Type B pancreatic cell (in vitro differentiated cells): Measurements from ENCODE around the gene TADA2B. TPM values are rescaled to one million over a fixed set of nuclear protein-coding genes. Genes with fewer than 3 reads are reported as not detected.
"Not testable (repeated sequence)": the region's sequence is repeated elsewhere in the genome, so short reads cannot be mapped to it uniquely, and the experiment has no call there.

Experiments
- DNase-seq: peaks from one replicate; pipeline ENCODE4 v3.0.0; 2021; ENCODE audit warnings: mixed read lengths; ENCODE audit not compliant: unreplicated experiment; ENCODE audit errors: extremely low spot score
- H3K27ac Mint-ChIP-seq: 2 replicates; pipeline ENCODE4 v1.8.0; 2021; ENCODE audit warnings: mild to moderate bottlenecking, mixed read lengths
- H3K27me3 Mint-ChIP-seq: 2 replicates; pipeline ENCODE4 v1.8.0; 2021; ENCODE audit warnings: mixed read lengths
- H3K36me3 Mint-ChIP-seq: 2 replicates; pipeline ENCODE4 v1.8.0; 2021; ENCODE audit warnings: mixed read lengths
- H3K4me1 Mint-ChIP-seq: one replicate; pipeline ENCODE4 v1.8.0; 2021; ENCODE audit warnings: mixed read lengths; ENCODE audit not compliant: unreplicated experiment
- H3K4me3 Mint-ChIP-seq: 2 replicates; pipeline ENCODE4 v1.8.0; 2021; ENCODE audit warnings: mild to moderate bottlenecking, mixed read lengths
- H3K9me3 Mint-ChIP-seq: 2 replicates; pipeline ENCODE4 v1.8.0; 2021; ENCODE audit warnings: mixed read lengths
- total RNA-seq: library from RNA; stranded (reverse); gene quantifications from 2 replicates; pipeline ENCODE4 v1.2.1, GENCODE V29; 2021; ENCODE audit warnings: low replicate concordance
- TF ChIP-seq, protein P1 (sequence below): fragments of 200-600 bp; sonication (generic); conservative IDR thresholded peaks from 2 replicates; pipeline ENCODE4 v1.5.0; 2021; ENCODE audit warnings: antibody characterized with exemption, mild to moderate bottlenecking

TADA2B gene
- total RNA-seq, 1 donor from 2014 or later = 21.7 TPM

DNA sequence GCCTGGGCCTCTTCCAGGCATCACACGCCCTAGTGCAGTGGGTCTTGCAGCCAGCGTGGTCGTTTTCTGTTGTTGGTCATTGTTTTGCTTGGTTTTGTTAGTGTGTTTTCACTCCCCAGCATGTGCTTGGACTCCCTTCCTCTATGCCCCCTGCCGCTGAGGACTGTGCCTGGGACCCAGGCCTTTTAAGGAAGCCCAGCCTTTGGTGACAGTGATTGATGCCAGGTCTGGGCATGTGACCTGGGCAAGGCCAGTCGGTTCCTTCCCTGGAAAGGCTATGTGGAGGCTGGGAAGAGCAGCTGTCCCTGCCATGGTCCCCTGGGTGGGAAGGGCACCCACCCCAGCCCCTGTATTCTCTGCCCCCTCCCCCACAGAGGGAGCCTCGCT lies 33.5 kb downstream of the TADA2B start:
- TF ChIP-seq, protein P1, sequence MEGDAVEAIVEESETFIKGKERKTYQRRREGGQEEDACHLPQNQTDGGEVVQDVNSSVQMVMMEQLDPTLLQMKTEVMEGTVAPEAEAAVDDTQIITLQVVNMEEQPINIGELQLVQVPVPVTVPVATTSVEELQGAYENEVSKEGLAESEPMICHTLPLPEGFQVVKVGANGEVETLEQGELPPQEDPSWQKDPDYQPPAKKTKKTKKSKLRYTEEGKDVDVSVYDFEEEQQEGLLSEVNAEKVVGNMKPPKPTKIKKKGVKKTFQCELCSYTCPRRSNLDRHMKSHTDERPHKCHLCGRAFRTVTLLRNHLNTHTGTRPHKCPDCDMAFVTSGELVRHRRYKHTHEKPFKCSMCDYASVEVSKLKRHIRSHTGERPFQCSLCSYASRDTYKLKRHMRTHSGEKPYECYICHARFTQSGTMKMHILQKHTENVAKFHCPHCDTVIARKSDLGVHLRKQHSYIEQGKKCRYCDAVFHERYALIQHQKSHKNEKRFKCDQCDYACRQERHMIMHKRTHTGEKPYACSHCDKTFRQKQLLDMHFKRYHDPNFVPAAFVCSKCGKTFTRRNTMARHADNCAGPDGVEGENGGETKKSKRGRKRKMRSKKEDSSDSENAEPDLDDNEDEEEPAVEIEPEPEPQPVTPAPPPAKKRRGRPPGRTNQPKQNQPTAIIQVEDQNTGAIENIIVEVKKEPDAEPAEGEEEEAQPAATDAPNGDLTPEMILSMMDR = no peak
- H3K36me3 Mint-ChIP-seq = no peaks in the 10 kb centered on the region
- no peak overlapping the region for H3K4me3 Mint-ChIP-seq
- DNase-seq = no peak
- no peak overlapping the region for H3K27ac Mint-ChIP-seq
- H3K27me3 Mint-ChIP-seq = no peaks in the 10 kb centered on the region
- H3K4me1 Mint-ChIP-seq = no peaks in the 10 kb centered on the region
- H3K9me3 Mint-ChIP-seq = peaks cover 6% of the 10 kb centered on the region

DNA sequence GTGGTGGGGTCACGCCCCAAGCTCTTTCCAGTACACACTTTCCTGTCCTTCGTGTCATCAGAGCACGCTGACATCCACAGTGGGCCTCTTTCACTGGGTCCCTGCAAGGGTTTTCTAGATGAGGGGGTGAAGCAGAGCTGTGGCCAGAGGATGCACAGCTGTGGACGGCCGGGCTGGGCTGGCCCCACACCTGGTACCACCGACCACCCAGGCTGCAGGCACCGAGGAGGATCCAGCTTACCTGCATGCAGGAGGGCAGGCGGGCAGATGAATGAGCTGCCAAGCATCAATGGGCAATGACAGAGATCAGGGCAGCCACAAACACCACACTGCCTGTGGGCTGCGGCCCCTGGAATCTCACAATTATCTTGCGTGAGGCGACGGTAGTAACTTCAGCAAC lies 34.2 kb downstream of the TADA2B start:
- TF ChIP-seq, protein P1 = no peak
- Mint-ChIP-seq H3K27me3 (no peaks in the 10 kb centered on the region), H3K4me3 (no peak overlapping the region), H3K9me3 (peaks cover 6% of the 10 kb centered on the region), H3K4me1 (no peaks in the 10 kb centered on the region), H3K36me3 (no peaks in the 10 kb centered on the region), H3K27ac (no peak overlapping the region)
- DNase-seq = no peak

DNA sequence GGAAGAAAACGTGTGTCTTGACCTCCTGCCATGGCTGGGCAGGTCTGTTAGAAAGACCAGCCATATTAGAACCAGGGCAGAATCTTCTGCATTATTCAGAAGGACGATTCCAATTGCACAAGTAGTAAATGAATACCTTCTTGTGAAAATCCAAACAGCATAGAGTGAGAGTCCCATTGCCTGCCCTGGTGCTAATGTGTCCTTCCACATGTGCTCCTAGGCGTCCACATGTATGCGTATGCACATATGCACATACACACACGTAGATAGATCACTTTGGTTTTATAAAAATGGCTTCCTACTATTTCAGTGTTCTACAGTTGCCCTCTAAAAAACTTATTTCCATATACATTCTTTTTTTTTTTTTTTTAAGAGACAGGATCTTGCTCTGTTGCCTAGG lies 34.9 kb downstream of the TADA2B start:
- no peak for DNase-seq
- Mint-ChIP-seq H3K27me3 (no peaks in the 10 kb centered on the region), H3K36me3 (no peaks in the 10 kb centered on the region), H3K4me3 (no peak overlapping the region), H3K27ac (no peak overlapping the region), H3K9me3 (peaks cover 6% of the 10 kb centered on the region), H3K4me1 (no peaks in the 10 kb centered on the region)
- TF ChIP-seq, protein P1 = no peak

DNA sequence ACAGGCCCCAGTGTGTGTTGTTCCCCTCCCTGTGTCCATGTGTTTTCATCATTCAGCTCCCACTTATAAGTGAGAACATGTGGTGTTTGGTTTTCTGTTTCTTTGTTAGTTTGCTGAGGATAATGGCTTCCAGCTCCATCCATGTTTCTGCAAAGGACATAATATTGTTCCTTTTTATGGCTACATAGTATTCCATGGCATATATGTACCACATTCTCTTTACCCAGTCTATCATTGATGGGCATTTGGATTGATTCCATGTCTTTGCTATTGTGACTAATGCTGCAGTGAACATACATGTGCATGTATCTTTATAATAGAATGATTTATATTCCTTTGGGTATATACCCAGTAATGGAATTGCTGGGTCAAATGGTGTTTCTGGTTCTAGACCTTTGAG lies 36.3 kb downstream of the TADA2B start:
- not testable (repeated sequence) for DNase-seq, H3K4me3 Mint-ChIP-seq, H3K4me1 Mint-ChIP-seq, H3K27ac Mint-ChIP-seq, H3K27me3 Mint-ChIP-seq, H3K9me3 Mint-ChIP-seq, H3K36me3 Mint-ChIP-seq

DNA sequence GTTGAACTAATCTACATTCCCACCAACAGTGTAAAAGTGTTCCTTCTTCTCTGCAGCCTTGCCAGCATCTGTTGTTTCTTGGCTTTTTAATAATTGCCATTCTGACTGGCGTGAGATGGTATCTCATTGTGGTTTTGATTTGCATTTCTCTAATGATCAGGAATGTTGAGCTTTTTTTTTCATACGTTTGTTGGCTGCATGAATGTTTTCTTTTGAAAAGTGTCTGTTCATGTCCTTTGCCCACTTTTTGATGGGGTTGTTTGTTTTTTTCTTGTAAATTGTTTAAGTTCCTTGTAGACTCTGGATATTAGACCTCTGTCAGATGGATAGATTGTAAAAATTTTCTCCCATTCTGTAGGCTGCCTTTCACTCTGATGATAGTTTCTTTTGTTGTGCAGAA lies 36.7 kb downstream of the TADA2B start:
- not testable (repeated sequence) for DNase-seq, H3K36me3 Mint-ChIP-seq, H3K4me1 Mint-ChIP-seq, H3K27ac Mint-ChIP-seq, H3K27me3 Mint-ChIP-seq, H3K9me3 Mint-ChIP-seq, H3K4me3 Mint-ChIP-seq

DNA sequence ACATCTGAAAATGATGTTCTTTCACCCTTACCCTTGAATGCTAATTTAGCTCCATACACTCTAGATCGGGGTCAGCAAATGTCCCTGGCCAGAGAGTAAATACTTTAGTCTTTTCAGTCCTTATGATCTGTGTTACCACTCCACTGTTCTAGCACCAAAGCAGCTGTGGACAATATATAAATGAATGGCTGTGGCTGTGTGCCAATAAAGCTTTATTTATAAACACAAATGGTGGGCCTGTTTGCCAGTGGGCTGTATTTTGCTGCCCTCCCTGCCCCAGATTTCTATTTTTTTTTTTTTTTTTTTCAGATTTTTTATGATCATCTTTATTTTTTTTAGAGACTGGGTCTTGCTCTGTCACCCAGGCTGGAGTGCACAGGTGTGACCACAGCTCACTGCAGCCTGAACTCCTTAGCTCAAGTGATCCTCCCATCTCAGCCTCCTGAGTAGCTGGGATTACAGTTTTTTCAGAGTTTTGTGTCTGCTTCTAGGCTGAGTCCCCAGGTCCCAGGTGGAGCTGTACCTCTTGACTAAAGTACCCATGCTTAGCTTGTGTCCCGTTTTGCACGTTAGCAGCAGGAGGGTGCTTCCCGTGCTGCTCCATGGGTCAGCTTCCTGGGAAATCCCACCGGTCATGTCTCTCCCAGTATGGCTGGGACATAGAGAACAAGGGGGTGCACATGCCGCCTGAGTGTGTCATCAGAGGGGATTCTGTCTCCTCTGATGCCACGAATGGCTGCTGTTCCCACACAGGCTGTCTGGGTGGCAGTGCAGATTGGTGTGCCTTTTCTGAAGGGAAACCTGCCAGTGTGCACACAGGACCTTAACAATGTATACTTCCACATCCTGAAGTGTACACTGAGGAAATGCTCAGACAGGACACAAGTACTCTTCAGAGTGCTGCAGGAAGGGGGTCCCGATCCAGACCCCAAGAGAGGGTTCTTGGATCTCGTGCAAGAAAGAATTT lies 40.7 kb downstream of the TADA2B start:
- Mint-ChIP-seq H3K4me3 (no peak overlapping the region), H3K9me3 (peaks cover 6% of the 10 kb centered on the region), H3K27ac (no peak overlapping the region), H3K36me3 (no peaks in the 10 kb centered on the region), H3K27me3 (peaks cover 8% of the 10 kb centered on the region), H3K4me1 (no peaks in the 10 kb centered on the region)
- DNase-seq = no peak
- TF ChIP-seq, protein P1 = no peak

DNA sequence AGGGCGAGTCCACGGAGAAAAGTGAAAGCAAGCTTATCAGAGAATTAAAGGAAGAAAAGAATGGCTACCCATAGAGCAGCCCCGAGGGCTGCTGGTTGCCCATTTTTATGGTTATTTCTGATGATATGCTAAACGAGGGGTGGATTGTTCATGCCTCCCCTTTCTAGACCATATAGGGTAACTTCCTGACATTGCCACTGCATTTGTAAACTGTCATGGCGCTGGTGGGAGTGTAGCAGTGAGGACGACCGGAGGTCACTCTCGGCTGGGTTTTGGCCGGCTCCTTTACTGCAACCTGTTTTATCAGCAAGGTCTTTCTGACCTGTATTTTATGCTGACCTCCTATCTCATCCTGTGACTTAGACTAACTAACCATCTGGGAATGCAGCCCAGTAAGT lies 41.4 kb downstream of the TADA2B start:
- H3K4me3 Mint-ChIP-seq, H3K9me3 Mint-ChIP-seq, H3K27me3 Mint-ChIP-seq, H3K27ac Mint-ChIP-seq, DNase-seq, H3K4me1 Mint-ChIP-seq, H3K36me3 Mint-ChIP-seq: not testable (repeated sequence)
